ENCODE results near the gene ICAM1. TPM values are rescaled to one million over a fixed set of nuclear protein-coding genes. Genes with fewer than 3 reads are reported as not detected.
A peak's percentile ranks its signal among the peaks of the same experiment; 100 is the strongest.

Gene ICAM1
- total RNA-seq, 4 donors from 2014 or later: 8.1 to 37.6 (median 19.7) TPM

GRCh38 chr19:10269333-10270179 lies 1.4 kb upstream of the ICAM1 start:
- H3K27me3 ChIP-seq: no peaks in the 10 kb centered on the region
- H3K4me3 ChIP-seq (replicated peaks in 1 of 3): peak overlapping the region in 1 of 3 donors; percentile 32
- 5 to 7% methylated on average over 32 to 34 of the region's 59 CpGs for WGBS, 2 donors
- H3K4me1 ChIP-seq: peaks cover 10 to 24% of the 10 kb centered on the region in 2 donors
- H3K36me3 ChIP-seq: no peaks in the 10 kb centered on the region
- intact Hi-C loops (cut with DNase I): loop anchor here (2.0 kb wide), 1 partner anchor 119 kb away; no protein-coding TSS in a partner anchor
- peak overlapping the region; percentile 65 to 88 (median 79) for H3K27ac ChIP-seq
- TF ChIP-seq CTCF (IDR thresholded peaks at IDR 0.05) (peak; percentile 70 to 96 (median 90)), POLR2A (IDR thresholded peaks at IDR 0.05) (no peak)
- peak; percentile 77 to 81 for DNase-seq
- no peaks in the 10 kb centered on the region for H3K9me3 ChIP-seq

- no peaks in the 10 kb centered on the region for H3K36me3 ChIP-seq
- no peak for TF ChIP-seq CTCF (IDR thresholded peaks at IDR 0.05)
- TF ChIP-seq POLR2A (IDR thresholded peaks at IDR 0.05): peak in 1 of 2 donors; percentile 1
- no peaks in the 10 kb centered on the region for H3K9me3 ChIP-seq
- peak overlapping the region; percentile 65 to 88 (median 79) for H3K27ac ChIP-seq
- WGBS, 2 donors: 7 to 11% methylated on average over 13 to 21 of the region's 37 CpGs
- peak overlapping the region in 1 of 3 donors; percentile 32 for H3K4me3 ChIP-seq (replicated peaks in 1 of 3)
- H3K4me1 ChIP-seq: peaks cover 14 to 31% of the 10 kb centered on the region in 2 donors
- intact Hi-C loops (cut with DNase I): no loop called here
- no peaks in the 10 kb centered on the region for H3K27me3 ChIP-seq
- peak; percentile 43 to 51 for DNase-seq
Measured at GRCh38 chr19:10270180-10270615, 722 bp upstream of the ICAM1 start.

- H3K27ac ChIP-seq: peak overlapping the region; percentile 3 to 88 (median 79)
- intact Hi-C loops (cut with DNase I): no loop called here
- peaks cover 14 to 32% of the 10 kb centered on the region in 2 donors for H3K4me1 ChIP-seq
- no peak for DNase-seq
- no peaks in the 10 kb centered on the region for H3K27me3 ChIP-seq
- H3K4me3 ChIP-seq (replicated peaks in 1 of 3): peak overlapping the region in 1 of 3 donors; percentile 32
- no peaks in the 10 kb centered on the region for H3K36me3 ChIP-seq
- 34 to 52% methylated on average over 10 to 12 of the region's 12 CpGs for WGBS, 2 donors
- no peak for TF ChIP-seq CTCF (IDR thresholded peaks at IDR 0.05)
- TF ChIP-seq POLR2A (IDR thresholded peaks at IDR 0.05): no peak
- no peaks in the 10 kb centered on the region for H3K9me3 ChIP-seq
Measured at GRCh38 chr19:10271543-10272086, 695 bp downstream of the ICAM1 start.

GRCh38 chr19:10274589-10274988 lies 3.7 kb downstream of the ICAM1 start:
- no peak overlapping the region for H3K4me3 ChIP-seq (replicated peaks in 1 of 3)
- H3K27me3 ChIP-seq: no peaks in the 10 kb centered on the region

More at GRCh38 chr19:10274589-10274988, 3.7 kb downstream of the ICAM1 start:
- 90 to 96% methylated on average over 10 of the region's 10 CpGs for WGBS, 2 donors
- no peak for DNase-seq
- H3K27ac ChIP-seq: peak overlapping the region in 2 of 3 donors; percentile 46 to 53
- H3K9me3 ChIP-seq: no peaks in the 10 kb centered on the region
- peaks cover 13 to 31% of the 10 kb centered on the region in 2 donors for H3K4me1 ChIP-seq
- no peaks in the 10 kb centered on the region for H3K36me3 ChIP-seq
- intact Hi-C loops (cut with DNase I): no loop called here
- TF ChIP-seq CTCF (IDR thresholded peaks at IDR 0.05) (no peak), POLR2A (IDR thresholded peaks at IDR 0.05) (no peak)

Data from thyroid gland (tissue), 4 donors.